PFSK-1 (cell line): ENCODE measurements around the gene IL4.

Experiments
- FOXP2 ChIP-seq: optimal IDR thresholded peaks from 2 replicates; pipeline ENCODE3; 2011; ENCODE audit warnings: borderline replicate concordance, control low read depth, inconsistent platforms; ENCODE audit not compliant: insufficient read depth; ENCODE audit errors: extremely low read length, extremely low read depth
- POLR2AphosphoS5 ChIP-seq: IDR thresholded peaks from 2 replicates; pipeline ENCODE4 v1.6.1; 2012; ENCODE audit warnings: low read depth, mild to moderate bottlenecking, control low read depth, low read length, moderate library complexity
- REST ChIP-seq, 2 experiments: IDR thresholded peaks; 2 replicates each; pipeline versions ENCODE4 v1.6.1 to v1.8.0; 2011 to 2012; ENCODE audit warnings: low read depth in 2 of 2, low read length in 2 of 2, control low read depth in 1 of 2, inconsistent platforms in 1 of 2, mild to moderate bottlenecking in 1 of 2, moderate library complexity in 1 of 2; ENCODE audit not compliant: insufficient read depth in 1 of 2
- SIN3A ChIP-seq: IDR thresholded peaks from 2 replicates; pipeline ENCODE4 v1.6.1; 2012; ENCODE audit warnings: mild to moderate bottlenecking, low read length, moderate library complexity, borderline replicate concordance; ENCODE audit not compliant: insufficient read depth
- TAF1 ChIP-seq: IDR thresholded peaks from 2 replicates; pipeline ENCODE4 v1.6.1; 2012; ENCODE audit warnings: low read length, control low read depth, borderline replicate concordance; ENCODE audit not compliant: insufficient read depth

Gene IL4

DNA sequence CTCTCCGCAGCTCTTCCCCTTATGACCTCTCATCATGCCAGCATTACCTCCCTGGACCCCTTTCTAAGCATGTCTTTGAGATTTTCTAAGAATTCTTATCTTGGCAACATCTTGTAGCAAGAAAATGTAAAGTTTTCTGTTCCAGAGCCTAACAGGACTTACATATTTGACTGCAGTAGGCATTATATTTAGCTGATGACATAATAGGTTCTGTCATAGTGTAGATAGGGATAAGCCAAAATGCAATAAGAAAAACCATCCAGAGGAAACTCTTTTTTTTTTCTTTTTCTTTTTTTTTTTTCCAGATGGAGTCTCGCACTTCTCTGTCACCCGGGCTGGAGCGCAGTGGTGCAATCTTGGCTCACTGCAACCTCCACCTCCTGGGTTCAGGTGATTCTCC lies 36.5 kb upstream of the IL4 start:
- TF ChIP-seq TAF1: no peak
- no peak for TF ChIP-seq REST (IDR thresholded peaks at IDR 0.05; ENCODE audit: insufficient read depth in 1 of 2, low read depth in 2 of 2, low read length in 2 of 2)
- TF ChIP-seq SIN3A: no peak
- TF ChIP-seq FOXP2: no peak

- no peak for TF ChIP-seq TAF1
- no peak for TF ChIP-seq SIN3A
- TF ChIP-seq POLR2AphosphoS5: no peak
- no peak for TF ChIP-seq REST (IDR thresholded peaks at IDR 0.05; ENCODE audit: insufficient read depth in 1 of 2, low read depth in 2 of 2, low read length in 2 of 2)
- no peak for TF ChIP-seq FOXP2
Measured at GRCh38 chr5:132639706-132640130, 34.1 kb upstream of the IL4 start.

DNA sequence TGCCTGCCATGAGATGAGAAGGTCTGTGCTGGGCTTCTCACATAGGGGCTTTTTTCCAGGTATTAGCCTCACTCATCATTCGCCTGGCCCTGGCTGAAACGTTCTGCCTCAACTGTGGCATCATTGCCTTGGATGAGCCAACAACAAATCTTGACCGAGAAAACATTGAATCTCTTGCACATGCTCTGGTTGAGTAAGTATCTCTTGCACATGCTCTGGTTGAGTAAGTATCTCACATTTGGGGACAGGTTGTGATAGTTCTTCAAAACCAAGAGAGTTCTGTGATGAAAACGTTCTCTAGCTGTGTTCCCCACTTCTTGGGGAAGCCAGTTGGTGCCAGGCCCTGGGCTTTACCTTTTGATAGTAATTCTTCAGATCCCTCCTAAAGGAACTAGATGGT lies 33.2 kb upstream of the IL4 start:
- TF ChIP-seq POLR2AphosphoS5 (no peak), SIN3A (no peak), TAF1 (no peak)

DNA sequence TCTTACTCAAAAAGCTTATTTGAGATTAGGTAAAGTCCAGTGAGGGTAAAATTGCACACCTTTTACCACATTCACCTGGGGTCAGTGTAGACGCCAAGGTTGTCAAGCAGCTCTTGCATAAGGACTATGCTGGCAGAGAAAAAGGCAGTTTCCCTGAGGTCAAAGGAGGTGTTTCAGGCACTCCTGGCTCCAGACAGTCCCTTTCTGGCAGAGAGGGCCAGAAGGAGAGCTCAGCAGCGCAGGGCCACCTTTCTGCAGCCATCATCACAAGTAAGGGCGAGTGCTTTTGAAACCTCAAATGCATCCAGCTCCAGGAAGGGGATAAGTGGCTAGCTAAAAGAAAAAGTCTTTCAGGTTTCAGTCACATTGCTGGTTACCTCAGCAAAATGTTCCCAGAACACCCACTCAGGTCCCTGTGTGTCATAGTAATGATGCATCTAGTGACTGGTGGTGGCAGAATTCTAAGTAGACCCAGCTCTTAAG lies 32.5 kb upstream of the IL4 start:
- TF ChIP-seq TAF1 (no peak), POLR2AphosphoS5 (no peak), FOXP2 (no peak), SIN3A (no peak), REST (IDR thresholded peaks at IDR 0.05; ENCODE audit: insufficient read depth in 1 of 2, low read depth in 2 of 2, low read length in 2 of 2) (no peak)

DNA sequence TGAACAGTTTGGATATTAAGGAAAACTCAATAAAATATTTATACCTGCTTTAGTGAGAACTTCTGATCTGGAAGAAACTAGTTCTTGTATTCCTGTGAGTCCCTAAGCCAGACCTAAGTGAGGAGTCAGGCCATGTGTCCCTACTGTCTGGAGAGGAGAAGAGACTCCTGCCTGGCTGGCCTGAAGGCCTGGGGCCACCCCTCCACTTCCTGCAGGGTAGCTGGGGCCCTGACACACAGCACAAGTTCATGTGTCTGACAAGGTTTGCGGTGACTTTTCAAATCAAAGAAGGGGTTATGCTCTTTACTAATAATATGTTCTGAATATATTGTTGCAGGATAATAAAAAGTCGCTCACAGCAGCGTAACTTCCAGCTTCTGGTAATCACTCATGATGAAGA lies 31.9 kb upstream of the IL4 start:
- TF ChIP-seq SIN3A (no peak), REST (IDR thresholded peaks at IDR 0.05; ENCODE audit: insufficient read depth in 1 of 2, low read depth in 2 of 2, low read length in 2 of 2) (no peak), POLR2AphosphoS5 (no peak), TAF1 (no peak), FOXP2 (no peak)
